Adrenal gland (tissue), 5 donors: ENCODE data around the gene SPINK1.

Experiments used
- CTCF ChIP-seq, 6 experiments: fragments of 450-650 bp in 4 of 6; fragments of 200-600 bp in 2 of 6; sonication (generic) in 1 of 6; IDR thresholded peaks; 1 replicate in 5 of 6; 2 replicates in 1 of 6; pipeline versions ENCODE4 v1.5.1 to v1.8.0; 2016 to 2021; ENCODE audit warnings: antibody characterized with exemption in 6 of 6, mild to moderate bottlenecking in 2 of 6, moderate library complexity in 1 of 6
- POLR2A ChIP-seq, 2 donors: fragments of 450-650 bp; IDR thresholded peaks; one replicate each; pipeline ENCODE4 v1.6.1; 2017; ENCODE audit warnings: antibody characterized with exemption in 2 of 2, mild to moderate bottlenecking in 2 of 2, moderate library complexity in 1 of 2
- donor health status: DM: no; HTN: no; CAD: no.

- no peak for TF ChIP-seq CTCF (IDR thresholded peaks at IDR 0.05)
- TF ChIP-seq POLR2A (IDR thresholded peaks at IDR 0.05), result no peak
Observed at GRCh38 chr5:147831465-147831864, at the start of gene SPINK1.
